ENCODE results near the gene CTU2.

DNA sequence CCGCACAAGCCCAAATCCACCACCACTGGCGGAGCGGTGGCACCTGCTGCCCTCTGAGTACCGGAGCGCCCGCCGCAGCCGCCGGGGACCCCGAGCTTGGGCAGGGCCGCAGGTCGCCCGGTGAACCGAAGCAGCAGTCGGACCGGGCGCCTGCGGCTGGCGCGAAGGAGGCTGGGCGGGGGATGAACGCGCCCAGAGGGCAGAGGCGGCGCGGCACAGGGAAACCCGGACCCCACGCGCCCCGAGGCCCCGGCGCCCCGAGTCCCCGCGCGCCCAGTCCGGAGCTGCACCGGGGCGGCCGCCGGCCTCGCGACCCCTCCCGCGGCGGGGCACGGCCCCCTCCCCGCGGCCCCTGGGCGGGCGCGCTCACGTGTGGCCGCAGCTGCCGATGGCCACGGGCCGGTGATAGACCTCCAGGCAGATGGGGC, 488 bp upstream of the CTU2 start:
- TF ChIP-seq ZC3H10 (CRISPR knock-in tag; IDR thresholded peaks at IDR 0.05) (no peak), PATZ1 (CRISPR knock-in tag; IDR thresholded peaks at IDR 0.05; ENCODE audit: borderline replicate concordance) (no peak), GLIS3 (CRISPR knock-in tag; IDR thresholded peaks at IDR 0.05) (no peak), RARB (CRISPR knock-in tag; IDR thresholded peaks at IDR 0.05) (no peak), TOX (CRISPR knock-in tag; IDR thresholded peaks at IDR 0.05; ENCODE audit: borderline replicate concordance) (no peak), ZNF8 (CRISPR knock-in tag; IDR thresholded peaks at IDR 0.05) (no peak), ZFP30 (CRISPR knock-in tag; IDR thresholded peaks at IDR 0.05) (no peak)
